ENCODE data around the gene PRPF40B.

Gene PRPF40B

DNA sequence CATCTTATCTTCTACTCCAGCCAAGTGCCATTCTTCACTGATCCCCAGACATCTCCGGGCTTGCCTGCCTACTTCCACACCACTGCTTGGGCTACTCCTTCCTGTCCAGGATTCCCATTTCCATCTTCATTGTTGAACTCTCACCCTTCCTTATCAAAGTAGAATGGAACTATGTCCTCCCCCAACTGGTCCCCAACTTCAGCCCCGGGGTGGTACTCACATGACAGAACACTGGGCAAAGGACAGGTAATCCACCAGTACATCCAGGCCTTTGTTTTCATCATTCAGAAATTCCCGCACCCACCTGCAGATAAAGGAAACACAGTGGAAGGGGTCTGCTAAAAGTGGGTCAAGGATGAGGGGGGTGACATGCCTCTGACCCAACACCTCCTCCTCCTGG is 38.4 kb downstream of the PRPF40B start:
- no peak for DNase-seq

GRCh38 chr12:49662998-49663843 is 39.9 kb downstream of the PRPF40B start:
- no peak for DNase-seq

DNA sequence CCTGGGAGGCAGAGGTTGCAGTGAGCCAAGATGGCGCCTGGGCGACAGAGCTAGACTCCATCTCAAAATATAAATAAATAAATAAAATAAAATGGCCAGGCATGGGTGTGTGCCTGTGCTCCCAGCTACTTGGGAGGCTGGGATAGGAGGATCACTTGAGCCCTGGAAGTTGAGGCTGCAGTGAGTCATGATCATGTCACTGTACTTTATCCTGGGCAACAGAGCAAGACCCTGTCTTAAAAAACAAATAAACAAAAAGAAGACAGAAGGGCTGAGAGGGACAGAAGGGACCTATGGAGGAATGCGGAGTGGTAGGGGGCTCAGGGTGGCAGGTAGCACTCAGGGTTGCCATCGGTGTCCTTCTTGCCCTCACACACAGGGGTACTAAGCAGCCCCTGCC is 40.8 kb downstream of the PRPF40B start:
- DNase-seq: no peak

DNA sequence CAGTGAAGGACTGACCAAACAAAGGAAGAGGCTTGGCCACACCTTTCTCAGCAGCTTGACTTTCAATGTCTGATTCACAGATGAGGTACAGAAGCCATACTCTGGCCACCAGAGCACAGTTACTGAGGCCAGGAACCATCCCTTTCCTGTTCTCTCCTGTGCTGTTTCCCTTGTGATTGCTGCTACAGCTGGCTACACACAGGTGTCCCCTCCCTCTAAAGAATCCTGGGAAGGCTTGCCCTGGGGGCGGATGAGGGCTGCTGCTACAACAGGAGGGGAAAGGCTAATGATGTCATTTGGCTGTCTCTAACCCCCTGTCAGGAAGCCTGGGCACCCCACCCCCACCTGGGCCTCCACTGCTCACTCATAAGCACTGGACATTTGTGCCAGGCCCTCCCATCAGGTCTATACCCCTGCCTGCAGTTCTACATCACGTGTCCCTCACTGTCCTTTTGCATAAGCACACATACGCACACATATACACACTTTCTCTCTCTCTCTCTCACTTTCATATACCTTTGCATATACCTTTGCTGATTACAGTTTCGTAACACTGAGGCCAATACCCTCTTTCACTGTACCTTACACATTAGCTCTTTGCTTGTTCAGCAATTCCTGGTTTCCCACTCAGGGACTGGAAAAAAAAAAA is 41.4 kb downstream of the PRPF40B start:
- no peak for DNase-seq

DNA sequence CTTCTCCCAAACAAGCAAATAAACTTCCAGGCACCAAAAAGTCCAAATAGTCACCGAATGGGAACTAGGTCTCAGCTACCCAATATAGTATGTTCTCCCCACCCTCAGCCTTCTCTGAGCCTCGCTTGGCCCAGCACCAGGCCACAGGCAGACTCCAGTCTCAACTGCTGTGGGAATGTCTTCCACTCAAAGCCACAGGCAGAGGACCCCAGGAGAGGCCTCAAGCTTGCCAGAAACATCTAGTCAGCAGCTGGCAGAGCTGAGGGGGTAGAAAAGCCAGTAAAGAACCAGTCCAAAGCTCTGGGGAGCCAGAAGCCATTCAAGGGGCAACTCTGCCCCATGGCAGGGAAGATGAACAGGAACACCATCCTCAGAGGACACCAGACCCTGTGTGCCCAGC is 42.0 kb downstream of the PRPF40B start:
- DNase-seq: no peak

DNA sequence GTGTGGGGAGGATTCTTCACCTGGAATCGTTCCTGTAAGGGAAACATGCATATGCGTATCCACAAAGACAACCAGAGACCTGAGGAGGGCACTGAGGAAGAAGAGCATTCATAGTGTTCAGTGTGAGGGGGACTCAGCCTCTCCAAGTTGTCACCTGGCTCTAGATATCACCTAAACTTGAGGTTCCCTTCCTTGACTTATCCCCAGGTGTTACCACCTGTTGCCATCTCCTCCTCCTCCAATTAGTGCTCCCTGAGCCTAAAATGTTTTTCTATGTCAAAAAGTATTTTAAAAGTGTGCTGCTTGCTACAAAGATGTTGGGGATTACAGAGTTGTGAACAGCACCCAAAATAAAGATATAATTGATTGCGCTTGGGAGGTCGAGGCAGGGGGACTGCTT is 42.8 kb downstream of the PRPF40B start:
- no peak for DNase-seq

- DNase-seq: no peak
Observed at GRCh38 chr12:49667325-49668090, 44.1 kb downstream of the PRPF40B start.

GRCh38 chr12:49669796-49670195 is 46.4 kb downstream of the PRPF40B start:
- DNase-seq: no peak

DNA sequence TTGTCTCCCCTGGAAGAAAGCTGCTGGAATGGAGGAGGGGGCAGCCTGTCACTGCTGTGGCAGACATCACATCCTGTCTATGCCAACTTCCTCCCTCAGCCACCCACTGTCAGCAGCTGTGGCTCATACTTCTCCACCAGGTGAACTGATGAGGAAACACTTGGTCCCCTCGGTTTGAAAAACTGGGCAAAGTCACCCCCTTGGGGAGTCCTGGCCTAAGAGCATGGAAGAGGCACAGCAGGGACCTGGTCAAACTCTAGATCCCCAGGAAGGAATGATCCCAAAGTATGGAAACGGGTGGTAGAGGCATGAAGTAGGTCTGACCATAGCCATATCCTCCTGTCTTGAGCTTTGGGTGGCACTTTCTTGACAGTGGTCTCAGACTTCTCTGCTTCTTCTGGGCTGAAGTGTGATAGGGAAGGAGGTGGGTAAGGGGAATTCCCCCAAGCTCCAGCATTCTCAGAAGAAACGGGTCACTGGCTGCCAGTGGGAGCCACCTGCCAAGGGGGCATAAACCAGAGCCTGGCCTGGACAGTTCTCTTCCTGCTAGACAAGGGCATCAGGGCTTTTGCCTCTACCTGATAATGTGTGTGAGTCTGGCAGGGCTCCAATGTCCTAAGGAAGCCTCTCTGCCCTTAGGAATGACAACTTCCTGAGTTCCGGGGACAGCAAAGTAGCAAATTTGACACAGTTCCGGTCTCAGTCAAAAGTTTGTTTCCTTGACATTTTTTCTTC is 47.8 kb downstream of the PRPF40B start:
- DNase-seq: no peak

DNA sequence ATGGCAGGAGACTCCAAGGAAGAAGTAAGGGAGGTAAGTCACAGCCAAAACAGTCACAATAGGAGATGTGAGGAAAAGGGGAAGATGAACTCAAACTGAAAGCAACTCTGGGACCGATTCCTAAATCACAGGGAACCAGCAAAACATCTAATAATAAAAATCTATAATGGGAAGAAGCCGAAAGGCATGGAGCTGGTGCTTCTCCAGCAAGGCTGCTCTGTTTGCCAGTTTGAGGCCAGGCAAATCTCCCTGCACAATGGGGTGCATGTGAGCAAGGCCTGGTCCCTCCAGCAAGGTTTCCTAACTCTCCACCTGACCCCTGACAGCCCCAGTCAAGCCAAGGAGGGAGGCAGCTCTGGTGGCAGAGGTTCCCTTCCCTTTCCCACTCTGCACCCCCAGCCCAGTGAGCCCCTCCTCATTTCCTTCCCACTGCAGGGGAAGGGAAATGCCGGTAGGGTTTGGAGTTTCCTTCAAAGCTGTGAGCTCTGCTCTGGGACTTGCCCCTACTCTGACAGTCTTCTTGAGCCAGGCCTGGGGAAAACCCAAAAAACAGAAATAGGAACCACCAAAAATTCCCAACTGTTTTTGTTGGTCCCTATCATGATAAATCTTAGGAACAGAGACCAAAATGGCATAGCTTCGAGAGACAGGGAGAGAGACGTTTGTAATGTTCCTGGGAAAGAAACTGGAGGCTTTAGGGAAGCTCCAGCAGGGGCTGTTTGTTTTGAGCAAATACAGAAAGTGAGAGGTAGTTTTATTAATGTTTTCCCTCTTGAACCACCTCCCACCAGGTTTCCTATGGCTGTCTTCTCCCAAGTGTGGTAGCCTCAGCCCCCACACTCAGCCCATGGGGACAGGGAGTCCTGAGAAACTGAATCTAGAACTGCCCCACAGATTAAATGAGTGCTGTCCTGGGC is 49.2 kb downstream of the PRPF40B start:
- DNase-seq: no peak

- peak; percentile 67 for DNase-seq
Observed at GRCh38 chr12:49673446-49674317, 50.3 kb downstream of the PRPF40B start.

DNA sequence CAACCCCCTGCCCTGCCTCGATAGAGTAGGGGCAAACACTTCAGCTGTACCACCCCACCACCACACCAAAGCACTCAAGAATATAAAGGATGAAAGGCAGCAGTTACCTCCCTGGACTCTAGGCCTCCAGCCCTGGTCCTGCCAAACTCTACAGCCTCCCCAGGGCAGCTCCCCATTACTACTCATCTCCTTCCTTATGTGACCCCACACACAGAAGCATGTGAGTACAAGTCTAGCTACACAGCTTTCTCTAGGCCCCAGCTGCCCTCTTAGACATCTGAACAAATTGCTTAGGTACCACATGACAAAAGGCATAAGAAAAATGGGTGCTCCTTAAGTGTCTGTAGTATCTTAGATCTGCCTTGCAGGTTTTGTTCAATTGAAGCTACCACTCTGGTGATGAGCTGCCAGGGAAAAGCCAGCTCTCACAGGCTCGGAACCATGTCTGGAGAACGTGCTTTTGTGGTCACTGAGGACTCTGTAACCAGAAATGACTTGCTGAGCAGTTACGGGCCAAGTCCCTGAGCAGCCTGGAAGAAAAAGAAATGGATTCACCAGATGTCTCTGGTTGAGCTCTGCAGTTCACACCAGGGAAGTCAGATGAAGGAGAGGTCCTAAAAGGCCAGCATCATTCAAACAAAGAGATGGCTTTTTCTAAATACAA is 51.1 kb downstream of the PRPF40B start:
- no peak for DNase-seq

- no peak for DNase-seq
Observed at GRCh38 chr12:49675137-49675536, 51.8 kb downstream of the PRPF40B start.

- no peak for DNase-seq
Observed at GRCh38 chr12:49678711-49679110, 55.4 kb downstream of the PRPF40B start.

GRCh38 chr12:49680075-49680474 is 56.7 kb downstream of the PRPF40B start:
- no peak for DNase-seq

- no peak for DNase-seq
Observed at GRCh38 chr12:49683599-49684309, 60.4 kb downstream of the PRPF40B start.

DNA sequence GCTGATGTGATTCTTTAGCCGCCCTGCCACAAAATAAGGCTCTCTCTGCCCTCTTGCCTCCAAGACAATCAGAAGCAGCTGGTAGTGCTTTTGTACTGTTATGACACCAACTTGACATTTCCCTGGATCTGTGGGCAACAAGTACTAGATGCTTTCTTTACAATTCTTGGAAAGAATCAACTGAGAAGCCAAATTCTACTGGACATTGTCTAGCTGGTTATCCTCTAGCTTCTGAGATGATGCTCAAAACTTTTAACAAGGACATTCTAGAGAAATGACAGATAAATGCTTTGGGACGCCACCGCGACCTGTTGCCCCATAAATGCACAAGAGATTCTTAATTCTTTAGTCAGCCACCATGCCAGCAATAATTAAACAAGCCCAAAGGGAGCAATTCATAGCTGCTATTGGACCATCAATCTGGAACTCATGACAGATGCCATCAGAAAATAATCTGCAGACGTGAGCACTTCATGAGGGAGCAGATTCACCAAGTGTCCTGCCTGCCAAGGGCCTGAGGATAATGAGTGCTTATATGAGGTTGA is 61.0 kb downstream of the PRPF40B start:
- DNase-seq: no peak

DNA sequence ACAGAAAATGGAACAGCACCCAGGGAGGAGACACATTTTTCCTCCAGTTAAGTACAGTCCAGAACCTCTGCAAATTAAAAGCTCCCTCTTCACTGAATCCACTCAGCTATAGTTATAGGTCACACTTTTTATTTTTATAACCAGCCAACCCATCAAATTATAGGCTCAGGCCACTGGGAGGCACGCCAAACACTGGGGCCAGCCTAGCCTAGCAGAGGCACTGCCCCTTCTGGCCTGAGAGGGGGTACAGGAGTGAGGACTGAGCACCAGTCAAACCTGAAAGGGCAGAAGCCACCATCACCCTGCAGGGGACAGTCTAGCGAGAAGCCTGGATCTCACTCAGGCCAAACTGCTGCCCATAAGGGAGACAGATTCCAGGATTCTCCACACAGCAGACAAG is 64.6 kb downstream of the PRPF40B start:
- DNase-seq: no peak

DNA sequence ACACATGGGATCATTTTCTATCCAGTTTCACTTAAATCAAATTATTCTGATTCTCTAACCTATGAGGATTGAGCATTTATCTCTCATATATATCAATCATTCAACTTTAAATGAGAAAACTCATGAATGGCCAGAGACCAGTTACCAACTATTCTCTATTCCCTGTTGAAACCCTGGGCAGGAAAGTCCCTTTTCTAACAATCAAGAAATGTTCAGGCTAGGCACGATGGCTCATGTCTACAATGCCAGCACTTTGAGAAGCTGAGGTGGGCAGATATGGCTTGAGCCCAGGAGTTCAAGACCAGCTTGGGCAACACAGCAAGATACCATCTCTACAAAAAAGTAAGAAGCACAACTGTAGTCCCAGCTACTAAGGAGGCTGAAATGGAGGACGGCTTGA is 65.9 kb downstream of the PRPF40B start:
- no peak for DNase-seq
